ENCODE data around the gene DUOXA2.
A peak's percentile ranks its signal among the peaks of the same experiment; 100 is the strongest.

DUOXA2 gene

DNA sequence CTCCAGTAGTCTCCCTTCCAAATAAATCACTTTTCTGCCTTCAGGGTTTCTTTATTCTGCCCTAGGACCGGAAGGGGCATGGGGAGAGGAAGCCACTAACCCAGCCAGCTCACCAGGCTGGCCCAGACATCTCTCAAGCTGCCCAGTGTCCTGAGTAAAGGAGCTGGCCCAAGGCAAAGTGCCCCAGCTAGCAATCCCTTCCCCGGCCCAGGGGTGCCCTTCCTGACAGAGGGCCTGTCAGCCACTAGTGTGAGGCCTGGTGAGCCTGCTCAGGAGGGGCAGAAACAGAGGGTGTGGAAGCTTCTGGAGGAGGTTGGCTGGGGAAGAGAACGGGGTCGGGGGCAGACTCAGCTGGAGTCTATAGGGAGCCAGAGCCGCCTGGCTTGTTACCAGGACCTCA lies 51.4 kb downstream of the DUOXA2 start:
- no peak for DNase-seq

GRCh38 chr15:45166834-45167630 lies 52.9 kb downstream of the DUOXA2 start:
- peak; percentile 84 for DNase-seq

- no peak for DNase-seq
These were observed 53.6 kb downstream of the DUOXA2 start for GRCh38 chr15:45167631-45168205.

All from activated T-cell treated with anti-CD3 and anti-CD28 coated beads, Interleukin-2, amount 50 U/mL, for 1 hour (primary cell).